Measurements from ENCODE around the gene MNS1.

The MNS1 gene

GRCh38 chr15:56464893-56465520, at the start of gene MNS1:
MNS1 (minus strand) TSS chr15:56465137; CDS start chr15:56464972, 165 bp downstream.
- CTCF ChIA-PET: interaction anchor here (0.8 to 1.9 kb wide), 7 partner anchors 26 to 670 kb away, joined by 3 to 9 read pairs (median 4); no protein-coding TSS in a partner anchor

GRCh38 chr15:56496635-56497034, 31.7 kb upstream of the MNS1 start:
- peak; percentile 14 for DNase-seq (ENCODE audit: low read depth, low spot score)
- POLR2A ChIA-PET: no interaction called here

More at GRCh38 chr15:56464893-56465520, at the start of gene MNS1:
- DNase-seq (ENCODE audit: low read depth, low spot score): peak; percentile 73
- no peak for TF ChIP-seq CTCF (IDR thresholded peaks at IDR 0.05; ENCODE audit: insufficient read depth, low read length, missing control alignments)
- POLR2A ChIA-PET: no interaction called here
- H3K4me3 ChIP-seq (ENCODE audit: low read depth, low read length): peak within 1 kb of the TSS; percentile 80

GRCh38 chr15:56495533-56495932, 30.6 kb upstream of the MNS1 start:
- TF ChIP-seq CTCF (IDR thresholded peaks at IDR 0.05; ENCODE audit: insufficient read depth, low read length, missing control alignments): no peak
- ChIA-PET POLR2A (no interaction called here), CTCF (interaction anchor here (0.9 to 2.5 kb wide), 13 partner anchors 9 to 845 kb away, joined by 3 to 9 read pairs (median 4); partner anchors contain the start of gene MNS1)
- no peak overlapping the region for H3K4me3 ChIP-seq (ENCODE audit: low read depth, low read length)
- DNase-seq (ENCODE audit: low read depth, low spot score): no peak

More at GRCh38 chr15:56496635-56497034, 31.7 kb upstream of the MNS1 start:
- no peak overlapping the region for H3K4me3 ChIP-seq (ENCODE audit: low read depth, low read length)
- CTCF ChIA-PET: interaction anchor here (0.6 to 2.5 kb wide), 19 partner anchors 9 to 831 kb away, joined by 3 to 11 read pairs (median 4); partner anchors contain the start of gene MNS1
- peak; percentile 49 for TF ChIP-seq CTCF (IDR thresholded peaks at IDR 0.05; ENCODE audit: insufficient read depth, low read length, missing control alignments)

- TF ChIP-seq CTCF (IDR thresholded peaks at IDR 0.05; ENCODE audit: insufficient read depth, low read length, missing control alignments): no peak
- POLR2A ChIA-PET: no interaction called here
- no peak overlapping the region for H3K4me3 ChIP-seq (ENCODE audit: low read depth, low read length)
- DNase-seq (ENCODE audit: low read depth, low spot score): no peak
- CTCF ChIA-PET: interaction anchor here (0.8 to 2.5 kb wide), 17 partner anchors 10 to 1036 kb away, joined by 3 to 9 read pairs (median 4); partner anchors contain the start of genes MNS1 and TCF12
These were observed 30.1 kb upstream of the MNS1 start for GRCh38 chr15:56495053-56495452.

- DNase-seq (ENCODE audit: low read depth, low spot score): no peak
- POLR2A ChIA-PET: no interaction called here
- CTCF ChIA-PET: interaction anchor here (0.6 to 4.9 kb wide), 16 partner anchors 9 to 1049 kb away, joined by 3 to 34 read pairs (median 4); no protein-coding TSS in a partner anchor
- H3K4me3 ChIP-seq (ENCODE audit: low read depth, low read length): no peak overlapping the region
- TF ChIP-seq CTCF (IDR thresholded peaks at IDR 0.05; ENCODE audit: insufficient read depth, low read length, missing control alignments): no peak
These were observed 28.0 kb upstream of the MNS1 start for GRCh38 chr15:56492791-56493555.

- no peak for DNase-seq (ENCODE audit: low read depth, low spot score)
- CTCF ChIA-PET: interaction anchor here (0.6 to 4.9 kb wide), 18 partner anchors 10 to 1050 kb away, joined by 3 to 34 read pairs (median 4); no protein-coding TSS in a partner anchor
- H3K4me3 ChIP-seq (ENCODE audit: low read depth, low read length): no peak overlapping the region
- POLR2A ChIA-PET: no interaction called here
- TF ChIP-seq CTCF (IDR thresholded peaks at IDR 0.05; ENCODE audit: insufficient read depth, low read length, missing control alignments): no peak
These were observed 27.3 kb upstream of the MNS1 start for GRCh38 chr15:56492236-56492635.
